Measurements from ENCODE around the gene SBF2. TPM values are rescaled to one million over a fixed set of nuclear protein-coding genes. Genes with fewer than 3 reads are reported as not detected.

Gene SBF2
- total and polyA plus RNA-seq, 2 of the 13 experiments (the other 11 are each of a cell fraction or from before 2014, with no cell fraction given), result 24.0 to 45.8 TPM

DNA sequence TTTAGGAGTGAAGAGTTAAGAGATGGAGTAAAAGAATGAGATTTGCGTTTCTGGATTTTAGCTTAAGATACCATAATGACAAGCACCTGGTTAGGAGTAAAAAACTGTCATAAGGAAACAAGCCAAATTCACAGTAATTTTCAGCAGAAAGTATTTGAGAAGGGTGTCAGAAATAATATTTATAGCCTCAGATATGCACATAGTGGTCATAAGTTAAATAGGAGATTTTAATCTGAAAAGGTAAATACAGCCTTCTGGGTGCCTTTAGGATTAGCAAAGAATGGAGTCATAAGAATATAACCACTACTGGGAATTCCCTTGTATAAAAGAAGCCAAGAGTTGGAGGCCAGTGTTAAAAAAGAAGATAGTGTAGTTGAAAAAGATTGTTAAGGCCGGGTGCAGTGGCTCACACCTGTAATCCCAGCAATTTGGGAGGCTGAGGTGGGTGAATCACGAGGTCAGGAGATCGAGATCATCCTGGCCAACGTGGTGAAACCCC is 470.1 kb downstream of the SBF2 start (continued):
- TF ChIP-seq ZNF816 (CRISPR knock-in tag; IDR thresholded peaks at IDR 0.05; ENCODE audit: borderline replicate concordance) (no peak), ZNF703 (CRISPR knock-in tag; IDR thresholded peaks at IDR 0.05; ENCODE audit: borderline replicate concordance) (no peak)
- TF ChIP-seq, protein P1, sequence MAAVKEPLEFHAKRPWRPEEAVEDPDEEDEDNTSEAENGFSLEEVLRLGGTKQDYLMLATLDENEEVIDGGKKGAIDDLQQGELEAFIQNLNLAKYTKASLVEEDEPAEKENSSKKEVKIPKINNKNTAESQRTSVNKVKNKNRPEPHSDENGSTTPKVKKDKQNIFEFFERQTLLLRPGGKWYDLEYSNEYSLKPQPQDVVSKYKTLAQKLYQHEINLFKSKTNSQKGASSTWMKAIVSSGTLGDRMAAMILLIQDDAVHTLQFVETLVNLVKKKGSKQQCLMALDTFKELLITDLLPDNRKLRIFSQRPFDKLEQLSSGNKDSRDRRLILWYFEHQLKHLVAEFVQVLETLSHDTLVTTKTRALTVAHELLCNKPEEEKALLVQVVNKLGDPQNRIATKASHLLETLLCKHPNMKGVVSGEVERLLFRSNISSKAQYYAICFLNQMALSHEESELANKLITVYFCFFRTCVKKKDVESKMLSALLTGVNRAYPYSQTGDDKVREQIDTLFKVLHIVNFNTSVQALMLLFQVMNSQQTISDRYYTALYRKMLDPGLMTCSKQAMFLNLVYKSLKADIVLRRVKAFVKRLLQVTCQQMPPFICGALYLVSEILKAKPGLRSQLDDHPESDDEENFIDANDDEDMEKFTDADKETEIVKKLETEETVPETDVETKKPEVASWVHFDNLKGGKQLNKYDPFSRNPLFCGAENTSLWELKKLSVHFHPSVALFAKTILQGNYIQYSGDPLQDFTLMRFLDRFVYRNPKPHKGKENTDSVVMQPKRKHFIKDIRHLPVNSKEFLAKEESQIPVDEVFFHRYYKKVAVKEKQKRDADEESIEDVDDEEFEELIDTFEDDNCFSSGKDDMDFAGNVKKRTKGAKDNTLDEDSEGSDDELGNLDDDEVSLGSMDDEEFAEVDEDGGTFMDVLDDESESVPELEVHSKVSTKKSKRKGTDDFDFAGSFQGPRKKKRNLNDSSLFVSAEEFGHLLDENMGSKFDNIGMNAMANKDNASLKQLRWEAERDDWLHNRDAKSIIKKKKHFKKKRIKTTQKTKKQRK (IDR thresholded peaks at IDR 0.05; ENCODE audit: low read length), result no peak

DNA sequence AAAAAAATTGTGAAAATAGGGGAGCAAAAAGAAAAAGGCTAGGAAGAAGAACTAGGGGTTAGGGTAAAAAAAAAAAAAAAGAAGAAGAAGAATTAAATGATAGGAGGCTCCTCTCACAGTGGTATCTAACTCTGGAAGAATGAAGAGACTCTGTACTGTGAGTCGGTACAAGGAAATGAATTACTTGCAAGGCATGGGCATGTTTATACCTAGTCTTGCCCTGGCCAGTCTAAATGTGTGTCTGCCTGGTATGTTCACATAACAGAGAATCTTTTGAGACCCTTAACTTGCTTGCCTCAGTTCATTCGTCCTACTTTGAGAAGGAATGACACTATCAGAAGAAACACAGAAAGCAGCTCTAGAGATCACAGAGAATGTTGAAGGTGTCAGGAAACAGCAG is 470.6 kb downstream of the SBF2 start:
- no peaks in the 10 kb centered on the region; a peak in 1 of 5 replicates for H3K36me3 ChIP-seq (replicated peaks in 1 of 2; ENCODE audit: control insufficient read depth in 1 of 2, insufficient read depth in 2 of 2, low read length in 2 of 2)
- ATAC-seq, result no peak
- in situ Hi-C loops (cut with HindIII; ENCODE audit: extremely low pct_ligation_motif_present, low pct_unique_long_range_greater_than_20kb), result no loop called here
- no peaks in the 10 kb centered on the region for H4K20me1 ChIP-seq (ENCODE audit: insufficient read depth, low read length)
- no peak for FAIRE-seq
- H3K79me2 ChIP-seq (ENCODE audit: insufficient read depth, low read length), result no peaks in the 10 kb centered on the region
- WGBS (ENCODE audit: low lambda C conversion rate), result 92% methylated on average over 2 of the region's 2 CpGs
- H3K4me1 ChIP-seq (ENCODE audit: insufficient read depth, low read length), result peaks cover 17% of the 10 kb centered on the region
- no peak overlapping the region for H3K27ac ChIP-seq (ENCODE audit: extremely low read length, insufficient read depth, low read length)
- H3K27me3 ChIP-seq (ENCODE audit: control insufficient read depth in 1 of 2, insufficient read depth in 2 of 2, low read length in 2 of 2), result no peaks in the 10 kb centered on the region
- no peak for DNase-seq (ENCODE audit: low spot score)
- H3K9me3 ChIP-seq (ENCODE audit: low read length), result no peaks in the 10 kb centered on the region
- intact Hi-C loops (cut with micrococcal nuclease; ENCODE audit: unreplicated experiment), result no loop called here
- no peak overlapping the region for H3K9ac ChIP-seq (ENCODE audit: insufficient read depth, low read depth, low read length)
- H3K4me3 ChIP-seq (replicated peaks in 1 of 3; ENCODE audit: insufficient read depth in 1 of 3, low read depth in 2 of 3, low read length in 3 of 3), result no peak overlapping the region
- ChIA-PET CTCF (ENCODE audit: low intra/inter-chr PET ratio, low total read pairs) (no interaction called here), POLR2A (no interaction called here)
- BruUV-seq (replicated peaks), result no TSS peak
- H2AFZ ChIP-seq (ENCODE audit: low read length), result no peak overlapping the region
- H3K4me2 ChIP-seq (ENCODE audit: low read depth, low read length), result no peak overlapping the region
- TF ChIP-seq, protein P2, sequence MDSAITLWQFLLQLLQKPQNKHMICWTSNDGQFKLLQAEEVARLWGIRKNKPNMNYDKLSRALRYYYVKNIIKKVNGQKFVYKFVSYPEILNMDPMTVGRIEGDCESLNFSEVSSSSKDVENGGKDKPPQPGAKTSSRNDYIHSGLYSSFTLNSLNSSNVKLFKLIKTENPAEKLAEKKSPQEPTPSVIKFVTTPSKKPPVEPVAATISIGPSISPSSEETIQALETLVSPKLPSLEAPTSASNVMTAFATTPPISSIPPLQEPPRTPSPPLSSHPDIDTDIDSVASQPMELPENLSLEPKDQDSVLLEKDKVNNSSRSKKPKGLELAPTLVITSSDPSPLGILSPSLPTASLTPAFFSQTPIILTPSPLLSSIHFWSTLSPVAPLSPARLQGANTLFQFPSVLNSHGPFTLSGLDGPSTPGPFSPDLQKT (CRISPR knock-in tag; IDR thresholded peaks at IDR 0.05; ENCODE audit: borderline replicate concordance), result no peak
- TF ChIP-seq MIER2 (CRISPR knock-in tag; IDR thresholded peaks at IDR 0.05) (no peak), ZNF629 (CRISPR knock-in tag; conservative IDR thresholded peaks at IDR 0.05) (no peak), ZNF674 (CRISPR knock-in tag; IDR thresholded peaks at IDR 0.05; ENCODE audit: low read depth) (no peak), TBX2 (CRISPR knock-in tag; IDR thresholded peaks at IDR 0.05; ENCODE audit: borderline replicate concordance) (no peak)
- TF ChIP-seq, protein P3, sequence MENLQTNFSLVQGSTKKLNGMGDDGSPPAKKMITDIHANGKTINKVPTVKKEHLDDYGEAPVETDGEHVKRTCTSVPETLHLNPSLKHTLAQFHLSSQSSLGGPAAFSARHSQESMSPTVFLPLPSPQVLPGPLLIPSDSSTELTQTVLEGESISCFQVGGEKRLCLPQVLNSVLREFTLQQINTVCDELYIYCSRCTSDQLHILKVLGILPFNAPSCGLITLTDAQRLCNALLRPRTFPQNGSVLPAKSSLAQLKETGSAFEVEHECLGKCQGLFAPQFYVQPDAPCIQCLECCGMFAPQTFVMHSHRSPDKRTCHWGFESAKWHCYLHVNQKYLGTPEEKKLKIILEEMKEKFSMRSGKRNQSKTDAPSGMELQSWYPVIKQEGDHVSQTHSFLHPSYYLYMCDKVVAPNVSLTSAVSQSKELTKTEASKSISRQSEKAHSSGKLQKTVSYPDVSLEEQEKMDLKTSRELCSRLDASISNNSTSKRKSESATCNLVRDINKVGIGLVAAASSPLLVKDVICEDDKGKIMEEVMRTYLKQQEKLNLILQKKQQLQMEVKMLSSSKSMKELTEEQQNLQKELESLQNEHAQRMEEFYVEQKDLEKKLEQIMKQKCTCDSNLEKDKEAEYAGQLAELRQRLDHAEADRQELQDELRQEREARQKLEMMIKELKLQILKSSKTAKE (CRISPR knock-in tag; IDR thresholded peaks at IDR 0.05; ENCODE audit: borderline replicate concordance), result no peak
- TF ChIP-seq, protein P4, sequence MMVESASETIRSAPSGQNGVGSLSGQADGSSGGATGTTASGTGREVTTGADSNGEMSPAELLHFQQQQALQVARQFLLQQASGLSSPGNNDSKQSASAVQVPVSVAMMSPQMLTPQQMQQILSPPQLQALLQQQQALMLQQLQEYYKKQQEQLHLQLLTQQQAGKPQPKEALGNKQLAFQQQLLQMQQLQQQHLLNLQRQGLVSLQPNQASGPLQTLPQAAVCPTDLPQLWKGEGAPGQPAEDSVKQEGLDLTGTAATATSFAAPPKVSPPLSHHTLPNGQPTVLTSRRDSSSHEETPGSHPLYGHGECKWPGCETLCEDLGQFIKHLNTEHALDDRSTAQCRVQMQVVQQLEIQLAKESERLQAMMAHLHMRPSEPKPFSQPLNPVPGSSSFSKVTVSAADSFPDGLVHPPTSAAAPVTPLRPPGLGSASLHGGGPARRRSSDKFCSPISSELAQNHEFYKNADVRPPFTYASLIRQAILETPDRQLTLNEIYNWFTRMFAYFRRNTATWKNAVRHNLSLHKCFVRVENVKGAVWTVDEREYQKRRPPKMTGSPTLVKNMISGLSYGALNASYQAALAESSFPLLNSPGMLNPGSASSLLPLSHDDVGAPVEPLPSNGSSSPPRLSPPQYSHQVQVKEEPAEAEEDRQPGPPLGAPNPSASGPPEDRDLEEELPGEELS (CRISPR knock-in tag; IDR thresholded peaks at IDR 0.05), result no peak
